Measurements from ENCODE around the gene DVL1.

GRCh38 chr1:1332031-1332755, 17.0 kb downstream of the DVL1 start:
- no peak for TF ChIP-seq CTCF (IDR thresholded peaks at IDR 0.05)
- no peak for TF ChIP-seq POLR2AphosphoS5 (IDR thresholded peaks at IDR 0.05)
